ENCODE results near the gene JDP2.

DNA sequence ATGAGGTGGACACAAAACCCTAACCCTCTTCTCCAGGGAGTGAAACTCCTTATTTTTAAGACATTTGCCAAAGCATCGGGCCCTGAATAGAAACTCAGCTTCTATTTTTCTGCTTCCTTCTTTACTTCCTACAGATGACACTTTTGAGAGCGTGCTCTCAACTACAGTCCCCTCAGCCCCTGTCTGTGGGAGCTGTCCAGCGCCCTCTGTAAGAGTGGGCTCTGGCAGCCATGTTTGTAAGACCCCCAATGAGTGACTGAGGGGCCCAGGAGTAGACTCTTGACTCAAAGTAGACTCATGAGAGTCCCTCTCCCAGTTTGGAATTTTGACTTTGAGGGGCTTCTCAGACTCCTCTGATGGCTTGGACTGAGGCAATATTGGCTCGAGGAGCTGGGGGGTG, 68.9 kb downstream of the JDP2 start:
- TF ChIP-seq FOXJ3 (CRISPR knock-in tag; IDR thresholded peaks at IDR 0.05; ENCODE audit: borderline replicate concordance) = no peak
- TF ChIP-seq, protein P1, sequence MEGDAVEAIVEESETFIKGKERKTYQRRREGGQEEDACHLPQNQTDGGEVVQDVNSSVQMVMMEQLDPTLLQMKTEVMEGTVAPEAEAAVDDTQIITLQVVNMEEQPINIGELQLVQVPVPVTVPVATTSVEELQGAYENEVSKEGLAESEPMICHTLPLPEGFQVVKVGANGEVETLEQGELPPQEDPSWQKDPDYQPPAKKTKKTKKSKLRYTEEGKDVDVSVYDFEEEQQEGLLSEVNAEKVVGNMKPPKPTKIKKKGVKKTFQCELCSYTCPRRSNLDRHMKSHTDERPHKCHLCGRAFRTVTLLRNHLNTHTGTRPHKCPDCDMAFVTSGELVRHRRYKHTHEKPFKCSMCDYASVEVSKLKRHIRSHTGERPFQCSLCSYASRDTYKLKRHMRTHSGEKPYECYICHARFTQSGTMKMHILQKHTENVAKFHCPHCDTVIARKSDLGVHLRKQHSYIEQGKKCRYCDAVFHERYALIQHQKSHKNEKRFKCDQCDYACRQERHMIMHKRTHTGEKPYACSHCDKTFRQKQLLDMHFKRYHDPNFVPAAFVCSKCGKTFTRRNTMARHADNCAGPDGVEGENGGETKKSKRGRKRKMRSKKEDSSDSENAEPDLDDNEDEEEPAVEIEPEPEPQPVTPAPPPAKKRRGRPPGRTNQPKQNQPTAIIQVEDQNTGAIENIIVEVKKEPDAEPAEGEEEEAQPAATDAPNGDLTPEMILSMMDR (IDR thresholded peaks at IDR 0.05) = no peak
- TF ChIP-seq, protein P2, sequence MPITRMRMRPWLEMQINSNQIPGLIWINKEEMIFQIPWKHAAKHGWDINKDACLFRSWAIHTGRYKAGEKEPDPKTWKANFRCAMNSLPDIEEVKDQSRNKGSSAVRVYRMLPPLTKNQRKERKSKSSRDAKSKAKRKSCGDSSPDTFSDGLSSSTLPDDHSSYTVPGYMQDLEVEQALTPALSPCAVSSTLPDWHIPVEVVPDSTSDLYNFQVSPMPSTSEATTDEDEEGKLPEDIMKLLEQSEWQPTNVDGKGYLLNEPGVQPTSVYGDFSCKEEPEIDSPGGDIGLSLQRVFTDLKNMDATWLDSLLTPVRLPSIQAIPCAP (CRISPR knock-in tag; IDR thresholded peaks at IDR 0.05) = no peak
- TF ChIP-seq ZNF121 (CRISPR knock-in tag; IDR thresholded peaks at IDR 0.05) = no peak
- no peak for TF ChIP-seq ZNF423 (CRISPR knock-in tag; IDR thresholded peaks at IDR 0.05)
